Camera-type eye (tissue), 1 donor: ENCODE results near the gene SUGP2. TPM values are rescaled to one million over a fixed set of nuclear protein-coding genes. Genes with fewer than 3 reads are reported as not detected.

Experiments used
- total RNA-seq: library from RNA; depleted of rRNA; stranded (reverse); fragments of >200 nt; gene quantifications from one replicate; pipeline ENCODE4 v1.2.3, GENCODE V29; 2014

Gene SUGP2
- 106 TPM for total RNA-seq

GRCh38 chr19:19033426-19034203, at the start of gene SUGP2, which contains the start of gene ARMC6:
Gene SUGP2, minus strand, starts transcription at chr19:19033517. Its CDS starts 2,446 bp downstream, at chr19:19031071.
Gene ARMC6, plus strand, starts transcription at chr19:19033603. Its CDS starts 607 bp downstream, at chr19:19034210.

GRCh38 chr19:19063183-19064097, 30.1 kb upstream of the SUGP2 start, which contains the start of gene SLC25A42:
Gene SLC25A42, plus strand, starts transcription at chr19:19063994. Its CDS starts 32,131 bp downstream, at chr19:19096125.

Other genes starting within 250 kb of the SUGP2 start
- gene COMP, start 242.2 kb downstream of the SUGP2 start, total RNA-seq, result 0.60 TPM
- gene UPF1, start 201.6 kb downstream of the SUGP2 start, total RNA-seq, result 119 TPM
- 8.6 TPM for gene CERS1, start 137.4 kb downstream of the SUGP2 start, total RNA-seq
- gene COPE, start 114.1 kb downstream of the SUGP2 start, total RNA-seq, result 103 TPM
- 55.8 TPM for gene DDX49, start 113.8 kb downstream of the SUGP2 start, total RNA-seq
- gene HOMER3, start 92.3 kb downstream of the SUGP2 start, total RNA-seq, result 27.1 TPM
- gene ARMC6, start 86 bp upstream of the SUGP2 start, total RNA-seq, result 30.1 TPM
- 15.8 TPM for gene SLC25A42, start 30.5 kb upstream of the SUGP2 start, total RNA-seq
- 13.0 TPM for gene TMEM161A, start 105.0 kb upstream of the SUGP2 start, total RNA-seq
- gene MEF2B, start 136.7 kb upstream of the SUGP2 start, total RNA-seq, result 0.33 TPM
- gene BORCS8, start 158.6 kb upstream of the SUGP2 start, total RNA-seq, result 11.3 TPM
- gene RFXANK, start 158.7 kb upstream of the SUGP2 start, total RNA-seq, result 31.6 TPM
- gene NR2C2AP, start 169.9 kb upstream of the SUGP2 start, total RNA-seq, result 7.6 TPM
- 18.9 TPM for gene NCAN, start 178.4 kb upstream of the SUGP2 start, total RNA-seq
- 0.99 TPM for gene TM6SF2, start 239.8 kb upstream of the SUGP2 start, total RNA-seq